ENCODE results near the gene MT1M.

DNA sequence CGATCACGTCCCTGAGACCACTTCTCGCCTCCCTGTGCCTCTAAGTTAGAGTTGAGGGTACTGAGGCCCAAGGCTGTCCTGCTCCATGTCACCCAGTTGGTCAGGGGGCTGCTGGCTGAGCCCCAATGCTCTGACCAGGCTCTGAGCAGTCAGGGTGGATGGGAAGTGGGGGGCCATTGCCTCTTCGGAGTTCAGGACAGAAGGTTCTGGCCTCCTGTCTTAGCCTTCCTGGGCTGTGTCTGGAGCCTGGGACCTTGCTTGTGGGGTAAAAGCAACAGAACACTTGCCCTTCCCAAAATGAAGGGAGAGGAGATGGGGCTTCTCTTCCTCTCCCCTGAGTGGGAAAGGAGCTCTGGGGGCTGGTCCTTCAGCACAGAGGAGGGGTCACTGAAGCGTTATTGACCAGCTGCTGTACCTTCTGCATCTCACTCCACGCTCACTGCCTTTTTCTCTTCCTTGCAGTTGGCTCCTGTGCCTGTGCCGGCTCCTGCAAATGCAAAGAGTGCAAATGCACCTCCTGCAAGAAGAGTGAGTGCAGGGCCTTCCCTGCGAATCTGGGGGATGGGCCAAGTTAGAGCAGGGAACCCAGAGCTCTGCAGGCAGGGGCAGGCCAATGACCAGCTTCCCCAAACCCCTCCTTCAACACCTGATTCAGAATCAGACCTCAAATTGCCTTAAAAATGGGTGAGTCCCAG, 50.4 kb downstream of the MT1M start:
- TF ChIP-seq CTCF (optimal IDR thresholded peaks at IDR 0.05 in 1 of 3, IDR thresholded peaks at IDR 0.05 in 1 of 3, conservative IDR thresholded peaks at IDR 0.05 in 1 of 3; ENCODE audit: extremely low read depth in 1 of 3, insufficient read depth in 2 of 3, low read length in 3 of 3) (no peak), EZH2 (IDR thresholded peaks at IDR 0.05; ENCODE audit: low read length) (no peak)
